Astrocyte of the cerebellum (primary cell): ENCODE results near the gene TENT4B.

Source experiments
- DNase-seq: peaks from one replicate; pipeline ENCODE4 v3.0.0-alpha.2; 2011; ENCODE audit warnings: low read depth
- H3K4me3 ChIP-seq: 2 replicates; pipeline ENCODE4 v1.5.1; 2011; ENCODE audit warnings: mild to moderate bottlenecking, low read depth, low read length, moderate library complexity
- CTCF ChIP-seq: IDR thresholded peaks from 2 replicates; pipeline ENCODE4 v1.5.1; 2012; ENCODE audit warnings: low read length, low read depth, moderate library complexity, mild to moderate bottlenecking; ENCODE audit errors: missing control alignments
- in situ Hi-C: cut with HindIII; loops from 2 replicates; pipeline ENCODE4 v1.10.0; 2017; ENCODE audit warnings: low sequenced_read_pairs

TENT4B gene

GRCh38 chr16:50192386-50193050, 39.4 kb downstream of the TENT4B start:
- no peak overlapping the region for H3K4me3 ChIP-seq
- no peak for DNase-seq
- no peak for TF ChIP-seq CTCF
- in situ Hi-C loops = no loop called here

DNA sequence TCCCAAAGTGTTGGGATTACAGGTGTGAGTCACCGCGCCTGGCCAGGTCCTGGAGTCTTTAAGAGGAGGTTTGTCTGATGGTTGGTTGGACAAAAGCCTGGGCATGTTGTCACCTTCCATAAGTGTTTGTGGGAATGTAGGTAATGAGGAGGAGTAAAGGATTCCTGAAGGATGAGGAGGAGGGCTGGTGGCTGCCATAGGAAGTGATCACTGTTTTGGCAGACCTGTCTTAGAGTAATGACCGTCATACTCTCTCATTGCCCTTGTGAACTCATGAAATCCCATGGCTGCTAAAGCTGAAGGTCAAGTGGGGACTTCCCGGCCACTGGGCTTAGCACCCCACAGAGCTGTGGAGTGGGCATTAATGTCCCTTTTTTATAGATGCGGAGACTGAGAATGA, 40.5 kb downstream of the TENT4B start:
- no peak for TF ChIP-seq CTCF
- in situ Hi-C loops = no loop called here
- no peak overlapping the region for H3K4me3 ChIP-seq
- no peak for DNase-seq

DNA sequence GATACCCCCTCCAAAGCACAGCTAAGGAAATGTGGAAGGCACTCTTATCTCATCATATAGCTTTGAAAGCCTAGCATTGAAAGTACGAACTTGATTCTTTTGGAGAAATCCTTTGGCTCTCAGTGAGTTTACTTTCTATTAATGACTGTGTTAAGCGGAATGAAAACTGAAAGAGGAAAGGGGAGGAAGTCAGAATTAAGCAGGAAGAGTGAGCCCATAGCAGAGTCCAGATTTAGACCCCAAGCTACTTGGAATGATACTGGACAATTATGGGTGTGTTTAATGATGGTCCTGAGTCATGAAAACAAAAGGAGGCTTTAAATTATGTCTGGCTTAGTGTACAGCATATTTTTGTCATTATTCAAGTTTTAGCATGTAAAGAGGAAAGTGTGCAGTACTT, 42.2 kb downstream of the TENT4B start:
- in situ Hi-C loops = no loop called here
- no peak for TF ChIP-seq CTCF
- H3K4me3 ChIP-seq = no peak overlapping the region
- no peak for DNase-seq

GRCh38 chr16:50195756-50196155, 42.6 kb downstream of the TENT4B start:
- in situ Hi-C loops = no loop called here
- TF ChIP-seq CTCF = no peak
- H3K4me3 ChIP-seq = no peak overlapping the region

DNA sequence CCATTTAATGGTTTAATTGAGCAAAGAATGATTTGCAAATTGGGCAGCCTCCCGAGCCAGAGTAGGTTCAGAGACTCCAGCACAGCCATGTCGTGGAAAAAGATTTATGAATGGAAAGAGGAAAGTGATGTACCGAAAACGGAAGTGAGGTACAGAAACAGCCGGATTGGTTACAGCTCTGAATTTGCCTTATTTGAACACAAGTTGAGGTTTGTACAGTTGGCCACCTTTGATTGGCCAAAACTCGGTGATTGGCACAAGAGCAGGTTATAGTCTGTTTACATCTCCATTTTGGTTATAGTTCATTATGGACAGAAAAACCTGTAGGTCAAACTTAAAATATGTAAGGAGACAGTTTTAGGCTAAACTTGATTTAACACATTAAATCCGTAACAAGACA, 44.5 kb downstream of the TENT4B start:
- in situ Hi-C loops = no loop called here
- H3K4me3 ChIP-seq = no peak overlapping the region
- no peak for DNase-seq
- no peak for TF ChIP-seq CTCF

More at GRCh38 chr16:50195756-50196155, 42.6 kb downstream of the TENT4B start:
- no peak for DNase-seq

DNA sequence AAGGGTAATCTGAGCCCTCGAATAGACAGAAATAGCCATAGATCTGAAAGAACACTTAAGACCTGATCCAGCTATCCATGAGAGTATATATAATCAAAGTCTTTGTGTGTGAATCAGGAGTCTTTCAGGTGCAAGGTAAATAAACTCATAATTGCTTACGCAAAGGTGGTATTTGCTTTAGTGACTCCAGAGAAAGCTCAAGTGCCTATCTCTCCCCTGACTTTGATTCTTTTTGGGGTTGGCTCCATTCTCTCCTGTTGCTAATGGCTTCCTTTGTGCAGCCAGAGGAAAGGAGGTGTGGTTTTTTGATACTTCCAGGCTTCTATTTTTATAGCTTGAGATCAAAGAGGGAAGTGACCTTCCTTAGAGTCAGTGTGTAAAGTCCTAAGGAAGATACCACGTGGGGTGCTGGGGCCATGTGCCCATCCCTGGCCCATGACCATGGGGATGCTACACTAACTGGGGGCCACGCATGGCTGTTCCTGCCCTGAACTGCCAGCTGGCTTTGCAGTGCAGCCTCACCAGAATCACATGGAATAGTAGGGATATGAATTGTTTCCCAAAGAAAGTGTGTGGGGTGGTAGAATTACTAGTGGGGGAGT, 45.8 kb downstream of the TENT4B start:
- no peak for DNase-seq
- no peak overlapping the region for H3K4me3 ChIP-seq
- no peak for TF ChIP-seq CTCF
- in situ Hi-C loops = no loop called here
